Neural progenitor cell (in vitro differentiated cells): ENCODE data around the gene DLG2.

Experiments
- CTCF ChIP-seq: fragments of 200-600 bp; sonication (generic); IDR thresholded peaks from 2 replicates; pipeline ENCODE4 v1.5.1; 2017; ENCODE audit warnings: antibody characterized with exemption, mild to moderate bottlenecking
- EZH2 ChIP-seq: fragments of 200-600 bp; sonication (generic); IDR thresholded peaks from 2 replicates; pipeline ENCODE4 v1.6.1; 2017; ENCODE audit warnings: antibody characterized with exemption, mild to moderate bottlenecking, moderate library complexity
- EZH2phosphoT487 ChIP-seq: fragments of 200-600 bp; sonication (generic); IDR thresholded peaks from 2 replicates; pipeline ENCODE4 v1.6.1; 2017; ENCODE audit warnings: antibody characterized with exemption

- TF ChIP-seq CTCF, result no peak
- TF ChIP-seq EZH2, result no peak
- no peak for TF ChIP-seq EZH2phosphoT487
Measured at GRCh38 chr11:84137505-84137904, 1489.6 kb downstream of the DLG2 start.
